HCT116 (cell line): Measurements from ENCODE around the gene PADI3.

Source experiments
- EZH2 ChIP-seq: fragments of 200-600 bp; sonication (generic); IDR thresholded peaks from 2 replicates; pipeline ENCODE4 v1.6.1; 2017; ENCODE audit warnings: antibody characterized with exemption, mixed run types
- EZH2phosphoT487 ChIP-seq: fragments of 200-600 bp; IDR thresholded peaks from 2 replicates; pipeline ENCODE4 v1.6.1; 2018; ENCODE audit warnings: antibody characterized with exemption, borderline replicate concordance
- JUND ChIP-seq: IDR thresholded peaks from 2 replicates; pipeline ENCODE4 v1.6.1; 2012
- MAX ChIP-seq: IDR thresholded peaks from 2 replicates; pipeline ENCODE4 v1.6.1; 2012
- POLR2A ChIP-seq: IDR thresholded peaks from 2 replicates; pipeline ENCODE4 v1.7.0; 2011; ENCODE audit warnings: borderline replicate concordance; ENCODE audit not compliant: insufficient read depth, insufficient read length; ENCODE audit errors: extremely low read depth
- POLR2AphosphoS5 ChIP-seq: IDR thresholded peaks from 2 replicates; pipeline ENCODE4 v1.6.1; 2011; ENCODE audit warnings: mild to moderate bottlenecking, low read depth, low read length, moderate library complexity
- SIN3A ChIP-seq: IDR thresholded peaks from 2 replicates; pipeline ENCODE4 v1.6.1; 2012; ENCODE audit warnings: low read depth
- SRF ChIP-seq: IDR thresholded peaks from 2 replicates; pipeline ENCODE4 v1.6.1; 2012; ENCODE audit warnings: low read depth
- TCF7L2 ChIP-seq: IDR thresholded peaks from 2 replicates; pipeline ENCODE4 v1.7.0; 2011; ENCODE audit warnings: borderline replicate concordance, inconsistent platforms; ENCODE audit not compliant: insufficient read depth, insufficient read length; ENCODE audit errors: extremely low read depth
- TF ChIP-seq, protein P1 (sequence below), 3 experiments: fragments of 200-600 bp in 1 of 3; sonication (generic) in 1 of 3; IDR thresholded peaks in 2 of 3; conservative IDR thresholded peaks in 1 of 3; 2 replicates each; pipeline ENCODE4 v1.5.1; 2012 to 2017; ENCODE audit warnings: low read depth in 2 of 3, low read length in 2 of 3, antibody characterized with exemption in 1 of 3, borderline replicate concordance in 1 of 3, control low read depth in 1 of 3, mild to moderate bottlenecking in 1 of 3, mixed read lengths in 1 of 3, mixed run types in 1 of 3, moderate library complexity in 1 of 3; ENCODE audit not compliant: insufficient read depth in 1 of 3
- TF ChIP-seq, protein P2 (sequence below): IDR thresholded peaks from 2 replicates; pipeline ENCODE4 v1.6.1; 2012; ENCODE audit warnings: low read depth

- TF ChIP-seq, protein P1, sequence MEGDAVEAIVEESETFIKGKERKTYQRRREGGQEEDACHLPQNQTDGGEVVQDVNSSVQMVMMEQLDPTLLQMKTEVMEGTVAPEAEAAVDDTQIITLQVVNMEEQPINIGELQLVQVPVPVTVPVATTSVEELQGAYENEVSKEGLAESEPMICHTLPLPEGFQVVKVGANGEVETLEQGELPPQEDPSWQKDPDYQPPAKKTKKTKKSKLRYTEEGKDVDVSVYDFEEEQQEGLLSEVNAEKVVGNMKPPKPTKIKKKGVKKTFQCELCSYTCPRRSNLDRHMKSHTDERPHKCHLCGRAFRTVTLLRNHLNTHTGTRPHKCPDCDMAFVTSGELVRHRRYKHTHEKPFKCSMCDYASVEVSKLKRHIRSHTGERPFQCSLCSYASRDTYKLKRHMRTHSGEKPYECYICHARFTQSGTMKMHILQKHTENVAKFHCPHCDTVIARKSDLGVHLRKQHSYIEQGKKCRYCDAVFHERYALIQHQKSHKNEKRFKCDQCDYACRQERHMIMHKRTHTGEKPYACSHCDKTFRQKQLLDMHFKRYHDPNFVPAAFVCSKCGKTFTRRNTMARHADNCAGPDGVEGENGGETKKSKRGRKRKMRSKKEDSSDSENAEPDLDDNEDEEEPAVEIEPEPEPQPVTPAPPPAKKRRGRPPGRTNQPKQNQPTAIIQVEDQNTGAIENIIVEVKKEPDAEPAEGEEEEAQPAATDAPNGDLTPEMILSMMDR (IDR thresholded peaks at IDR 0.05 in 2 of 3, conservative IDR thresholded peaks at IDR 0.05 in 1 of 3; ENCODE audit: borderline replicate concordance in 1 of 3, insufficient read depth in 1 of 3, low read depth in 2 of 3, low read length in 2 of 3), result no peak
- no peak for TF ChIP-seq POLR2A
- TF ChIP-seq SIN3A, result no peak
- no peak for TF ChIP-seq EZH2phosphoT487
- no peak for TF ChIP-seq TCF7L2
- no peak for TF ChIP-seq MAX
- TF ChIP-seq, protein P2, sequence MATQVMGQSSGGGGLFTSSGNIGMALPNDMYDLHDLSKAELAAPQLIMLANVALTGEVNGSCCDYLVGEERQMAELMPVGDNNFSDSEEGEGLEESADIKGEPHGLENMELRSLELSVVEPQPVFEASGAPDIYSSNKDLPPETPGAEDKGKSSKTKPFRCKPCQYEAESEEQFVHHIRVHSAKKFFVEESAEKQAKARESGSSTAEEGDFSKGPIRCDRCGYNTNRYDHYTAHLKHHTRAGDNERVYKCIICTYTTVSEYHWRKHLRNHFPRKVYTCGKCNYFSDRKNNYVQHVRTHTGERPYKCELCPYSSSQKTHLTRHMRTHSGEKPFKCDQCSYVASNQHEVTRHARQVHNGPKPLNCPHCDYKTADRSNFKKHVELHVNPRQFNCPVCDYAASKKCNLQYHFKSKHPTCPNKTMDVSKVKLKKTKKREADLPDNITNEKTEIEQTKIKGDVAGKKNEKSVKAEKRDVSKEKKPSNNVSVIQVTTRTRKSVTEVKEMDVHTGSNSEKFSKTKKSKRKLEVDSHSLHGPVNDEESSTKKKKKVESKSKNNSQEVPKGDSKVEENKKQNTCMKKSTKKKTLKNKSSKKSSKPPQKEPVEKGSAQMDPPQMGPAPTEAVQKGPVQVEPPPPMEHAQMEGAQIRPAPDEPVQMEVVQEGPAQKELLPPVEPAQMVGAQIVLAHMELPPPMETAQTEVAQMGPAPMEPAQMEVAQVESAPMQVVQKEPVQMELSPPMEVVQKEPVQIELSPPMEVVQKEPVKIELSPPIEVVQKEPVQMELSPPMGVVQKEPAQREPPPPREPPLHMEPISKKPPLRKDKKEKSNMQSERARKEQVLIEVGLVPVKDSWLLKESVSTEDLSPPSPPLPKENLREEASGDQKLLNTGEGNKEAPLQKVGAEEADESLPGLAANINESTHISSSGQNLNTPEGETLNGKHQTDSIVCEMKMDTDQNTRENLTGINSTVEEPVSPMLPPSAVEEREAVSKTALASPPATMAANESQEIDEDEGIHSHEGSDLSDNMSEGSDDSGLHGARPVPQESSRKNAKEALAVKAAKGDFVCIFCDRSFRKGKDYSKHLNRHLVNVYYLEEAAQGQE, result no peak
- no peak for TF ChIP-seq SRF
- TF ChIP-seq JUND, result no peak
- no peak for TF ChIP-seq POLR2AphosphoS5
- TF ChIP-seq EZH2, result no peak
Observed at GRCh38 chr1:17306921-17307320, 58.0 kb downstream of the PADI3 start.
